ENCODE data around the gene ANKRD18A. TPM values are rescaled to one million over a fixed set of nuclear protein-coding genes. Genes with fewer than 3 reads are reported as not detected.

The ANKRD18A gene
- total and polyA plus RNA-seq, 2 of the 13 experiments (the other 11 are each of a cell fraction or from before 2014, with no cell fraction given) = 5.9 to 7.6 TPM

DNA sequence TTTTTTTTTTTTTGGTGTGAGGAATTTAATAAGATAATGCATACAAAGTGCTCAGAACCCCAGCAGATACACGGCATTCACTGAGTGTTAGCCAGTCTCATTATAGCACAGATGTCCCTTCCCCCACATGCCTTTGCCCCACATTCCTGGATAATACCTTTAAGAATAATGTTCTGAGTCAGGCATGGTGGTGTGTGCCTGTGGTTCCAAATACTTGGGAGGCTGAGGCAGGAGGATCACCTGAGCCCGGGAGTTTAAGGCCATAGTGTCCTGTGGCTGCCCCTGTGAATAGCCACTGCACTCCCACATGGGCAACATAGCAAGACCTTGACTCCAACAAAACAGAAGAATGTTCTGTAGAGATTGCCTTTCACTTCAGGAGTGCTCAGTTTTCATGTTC, 24.2 kb upstream of the ANKRD18A start:
- TF ChIP-seq, protein P1, sequence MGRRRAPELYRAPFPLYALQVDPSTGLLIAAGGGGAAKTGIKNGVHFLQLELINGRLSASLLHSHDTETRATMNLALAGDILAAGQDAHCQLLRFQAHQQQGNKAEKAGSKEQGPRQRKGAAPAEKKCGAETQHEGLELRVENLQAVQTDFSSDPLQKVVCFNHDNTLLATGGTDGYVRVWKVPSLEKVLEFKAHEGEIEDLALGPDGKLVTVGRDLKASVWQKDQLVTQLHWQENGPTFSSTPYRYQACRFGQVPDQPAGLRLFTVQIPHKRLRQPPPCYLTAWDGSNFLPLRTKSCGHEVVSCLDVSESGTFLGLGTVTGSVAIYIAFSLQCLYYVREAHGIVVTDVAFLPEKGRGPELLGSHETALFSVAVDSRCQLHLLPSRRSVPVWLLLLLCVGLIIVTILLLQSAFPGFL (CRISPR knock-in tag; IDR thresholded peaks at IDR 0.05) = no peak
- TF ChIP-seq CC2D1A (CRISPR knock-in tag; IDR thresholded peaks at IDR 0.05) (no peak), REXO4 (CRISPR knock-in tag; IDR thresholded peaks at IDR 0.05; ENCODE audit: borderline replicate concordance) (no peak), GATAD1 (CRISPR knock-in tag; IDR thresholded peaks at IDR 0.05) (no peak), ZNF570 (CRISPR knock-in tag; IDR thresholded peaks at IDR 0.05; ENCODE audit: borderline replicate concordance) (no peak), CAMTA2 (CRISPR knock-in tag; IDR thresholded peaks at IDR 0.05; ENCODE audit: borderline replicate concordance) (no peak), ZSCAN22 (CRISPR knock-in tag; IDR thresholded peaks at IDR 0.05) (no peak), CENPX (CRISPR knock-in tag; IDR thresholded peaks at IDR 0.05) (no peak), ZNF644 (CRISPR knock-in tag; IDR thresholded peaks at IDR 0.05; ENCODE audit: low read depth) (no peak), ZNF274 (CRISPR knock-in tag; IDR thresholded peaks at IDR 0.05) (no peak), POLR2G (IDR thresholded peaks at IDR 0.05; ENCODE audit: low read depth, low read length) (no peak), TAF1 (CRISPR knock-in tag; IDR thresholded peaks at IDR 0.05) (no peak), ZNF788 (CRISPR knock-in tag; IDR thresholded peaks at IDR 0.05; ENCODE audit: borderline replicate concordance) (no peak), KDM3A (CRISPR knock-in tag; IDR thresholded peaks at IDR 0.05; ENCODE audit: low read depth) (no peak)
- TF ChIP-seq, protein P2, sequence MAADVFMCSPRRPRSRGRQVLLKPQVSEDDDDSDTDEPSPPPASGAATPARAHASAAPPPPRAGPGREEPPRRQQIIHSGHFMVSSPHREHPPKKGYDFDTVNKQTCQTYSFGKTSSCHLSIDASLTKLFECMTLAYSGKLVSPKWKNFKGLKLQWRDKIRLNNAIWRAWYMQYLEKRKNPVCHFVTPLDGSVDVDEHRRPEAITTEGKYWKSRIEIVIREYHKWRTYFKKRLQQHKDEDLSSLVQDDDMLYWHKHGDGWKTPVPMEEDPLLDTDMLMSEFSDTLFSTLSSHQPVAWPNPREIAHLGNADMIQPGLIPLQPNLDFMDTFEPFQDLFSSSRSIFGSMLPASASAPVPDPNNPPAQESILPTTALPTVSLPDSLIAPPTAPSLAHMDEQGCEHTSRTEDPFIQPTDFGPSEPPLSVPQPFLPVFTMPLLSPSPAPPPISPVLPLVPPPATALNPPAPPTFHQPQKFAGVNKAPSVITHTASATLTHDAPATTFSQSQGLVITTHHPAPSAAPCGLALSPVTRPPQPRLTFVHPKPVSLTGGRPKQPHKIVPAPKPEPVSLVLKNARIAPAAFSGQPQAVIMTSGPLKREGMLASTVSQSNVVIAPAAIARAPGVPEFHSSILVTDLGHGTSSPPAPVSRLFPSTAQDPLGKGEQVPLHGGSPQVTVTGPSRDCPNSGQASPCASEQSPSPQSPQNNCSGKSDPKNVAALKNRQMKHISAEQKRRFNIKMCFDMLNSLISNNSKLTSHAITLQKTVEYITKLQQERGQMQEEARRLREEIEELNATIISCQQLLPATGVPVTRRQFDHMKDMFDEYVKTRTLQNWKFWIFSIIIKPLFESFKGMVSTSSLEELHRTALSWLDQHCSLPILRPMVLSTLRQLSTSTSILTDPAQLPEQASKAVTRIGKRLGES (CRISPR knock-in tag; IDR thresholded peaks at IDR 0.05; ENCODE audit: borderline replicate concordance) = no peak
- TF ChIP-seq, protein P3, sequence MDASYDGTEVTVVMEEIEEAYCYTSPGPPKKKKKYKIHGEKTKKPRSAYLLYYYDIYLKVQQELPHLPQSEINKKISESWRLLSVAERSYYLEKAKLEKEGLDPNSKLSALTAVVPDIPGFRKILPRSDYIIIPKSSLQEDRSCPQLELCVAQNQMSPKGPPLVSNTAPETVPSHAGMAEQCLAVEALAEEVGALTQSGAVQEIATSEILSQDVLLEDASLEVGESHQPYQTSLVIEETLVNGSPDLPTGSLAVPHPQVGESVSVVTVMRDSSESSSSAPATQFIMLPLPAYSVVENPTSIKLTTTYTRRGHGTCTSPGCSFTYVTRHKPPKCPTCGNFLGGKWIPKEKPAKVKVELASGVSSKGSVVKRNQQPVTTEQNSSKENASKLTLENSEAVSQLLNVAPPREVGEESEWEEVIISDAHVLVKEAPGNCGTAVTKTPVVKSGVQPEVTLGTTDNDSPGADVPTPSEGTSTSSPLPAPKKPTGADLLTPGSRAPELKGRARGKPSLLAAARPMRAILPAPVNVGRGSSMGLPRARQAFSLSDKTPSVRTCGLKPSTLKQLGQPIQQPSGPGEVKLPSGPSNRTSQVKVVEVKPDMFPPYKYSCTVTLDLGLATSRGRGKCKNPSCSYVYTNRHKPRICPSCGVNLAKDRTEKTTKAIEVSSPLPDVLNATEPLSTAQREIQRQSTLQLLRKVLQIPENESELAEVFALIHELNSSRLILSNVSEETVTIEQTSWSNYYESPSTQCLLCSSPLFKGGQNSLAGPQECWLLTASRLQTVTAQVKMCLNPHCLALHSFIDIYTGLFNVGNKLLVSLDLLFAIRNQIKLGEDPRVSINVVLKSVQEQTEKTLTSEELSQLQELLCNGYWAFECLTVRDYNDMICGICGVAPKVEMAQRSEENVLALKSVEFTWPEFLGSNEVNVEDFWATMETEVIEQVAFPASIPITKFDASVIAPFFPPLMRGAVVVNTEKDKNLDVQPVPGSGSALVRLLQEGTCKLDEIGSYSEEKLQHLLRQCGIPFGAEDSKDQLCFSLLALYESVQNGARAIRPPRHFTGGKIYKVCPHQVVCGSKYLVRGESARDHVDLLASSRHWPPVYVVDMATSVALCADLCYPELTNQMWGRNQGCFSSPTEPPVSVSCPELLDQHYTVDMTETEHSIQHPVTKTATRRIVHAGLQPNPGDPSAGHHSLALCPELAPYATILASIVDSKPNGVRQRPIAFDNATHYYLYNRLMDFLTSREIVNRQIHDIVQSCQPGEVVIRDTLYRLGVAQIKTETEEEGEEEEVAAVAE (CRISPR knock-in tag; IDR thresholded peaks at IDR 0.05; ENCODE audit: borderline replicate concordance) = no peak
- TF ChIP-seq, protein P4, sequence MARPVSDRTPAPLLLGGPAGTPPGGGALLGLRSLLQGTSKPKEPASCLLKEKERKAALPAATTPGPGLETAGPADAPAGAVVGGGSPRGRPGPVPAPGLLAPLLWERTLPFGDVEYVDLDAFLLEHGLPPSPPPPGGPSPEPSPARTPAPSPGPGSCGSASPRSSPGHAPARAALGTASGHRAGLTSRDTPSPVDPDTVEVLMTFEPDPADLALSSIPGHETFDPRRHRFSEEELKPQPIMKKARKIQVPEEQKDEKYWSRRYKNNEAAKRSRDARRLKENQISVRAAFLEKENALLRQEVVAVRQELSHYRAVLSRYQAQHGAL (CRISPR knock-in tag; IDR thresholded peaks at IDR 0.05; ENCODE audit: not compliant biosample characterization) = no peak
- DNase-seq (ENCODE audit: low spot score) (no peak), ATAC-seq (no peak), FAIRE-seq (no peak)
- H3K9ac ChIP-seq (ENCODE audit: insufficient read depth, low read depth, low read length) = no peak overlapping the region
- no peak overlapping the region for H3K27ac ChIP-seq (ENCODE audit: extremely low read length, insufficient read depth, low read length)
- no peaks in the 10 kb centered on the region for H3K9me3 ChIP-seq (ENCODE audit: low read length)
- H3K36me3 ChIP-seq (replicated peaks in 1 of 2; ENCODE audit: control insufficient read depth in 1 of 2, insufficient read depth in 2 of 2, low read length in 2 of 2) = no peaks in the 10 kb centered on the region; a peak in 1 of 5 replicates
- no peaks in the 10 kb centered on the region for H3K79me2 ChIP-seq (ENCODE audit: insufficient read depth, low read length)
- ChIA-PET CTCF (ENCODE audit: low intra/inter-chr PET ratio, low total read pairs) (no interaction called here), POLR2A (no interaction called here)
- H3K27me3 ChIP-seq (ENCODE audit: control insufficient read depth in 1 of 2, insufficient read depth in 2 of 2, low read length in 2 of 2) = peaks cover 0 to 24% of the 10 kb centered on the region in 2 experiments; a peak in 3 of 5 replicates
- no peak overlapping the region for H2AFZ ChIP-seq (ENCODE audit: low read length)
- H3K4me1 ChIP-seq (ENCODE audit: insufficient read depth, low read length) = no peaks in the 10 kb centered on the region
- 0% methylated on average over 1 of the region's 2 CpGs for WGBS (ENCODE audit: low lambda C conversion rate)
- in situ Hi-C loops (cut with HindIII; ENCODE audit: extremely low pct_ligation_motif_present, low pct_unique_long_range_greater_than_20kb) = no loop called here
- intact Hi-C loops (cut with micrococcal nuclease; ENCODE audit: unreplicated experiment) = no loop called here
- no peaks in the 10 kb centered on the region for H4K20me1 ChIP-seq (ENCODE audit: insufficient read depth, low read length)
- no peak overlapping the region for H3K4me3 ChIP-seq (replicated peaks in 1 of 3; ENCODE audit: insufficient read depth in 1 of 3, low read depth in 2 of 3, low read length in 3 of 3)
- H3K4me2 ChIP-seq (ENCODE audit: low read depth, low read length) = no peak overlapping the region
- BruUV-seq (replicated peaks) = no TSS peak
